ENCODE results near the gene TNFRSF1B.
A peak's percentile ranks its signal among the peaks of the same experiment; 100 is the strongest.

The TNFRSF1B gene

GRCh38 chr1:12166834-12167492, at the start of gene TNFRSF1B:
TNFRSF1B (plus strand) TSS chr1:12166991; CDS start chr1:12167092, 101 bp downstream.
- H3K9ac ChIP-seq (ENCODE audit: low read length) = no peak within 1 kb of the TSS
- no peaks in the 10 kb centered on the region for H3K36me3 ChIP-seq (ENCODE audit: control insufficient read depth, insufficient read depth, low read length)
- H3K9me3 ChIP-seq (ENCODE audit: control insufficient read depth, insufficient read depth, low read depth, low read length) = no peaks in the 10 kb centered on the region
- peaks cover 25% of the 10 kb centered on the region; the same call in 1 of the 2 replicates for H3K4me1 ChIP-seq (ENCODE audit: control insufficient read depth, insufficient read depth, low read length)
- H3K4me3 ChIP-seq (ENCODE audit: low read depth, low read length) = peak within 1 kb of the TSS; percentile 51
- no peak within 1 kb of the TSS for H3K27ac ChIP-seq (ENCODE audit: low read depth, low read length)
- peaks cover 35% of the 10 kb centered on the region for H3K27me3 ChIP-seq (ENCODE audit: control insufficient read depth, insufficient read depth, low read length)

GRCh38 chr1:12121212-12122003, 45.4 kb upstream of the TNFRSF1B start:
- no peak overlapping the region for H3K4me3 ChIP-seq (ENCODE audit: low read depth, low read length)
- no peaks in the 10 kb centered on the region for H3K27me3 ChIP-seq (ENCODE audit: control insufficient read depth, insufficient read depth, low read length)
- H3K27ac ChIP-seq (ENCODE audit: low read depth, low read length) = no peak overlapping the region
- H3K9me3 ChIP-seq (ENCODE audit: control insufficient read depth, insufficient read depth, low read depth, low read length) = no peaks in the 10 kb centered on the region
- no peak overlapping the region for H3K9ac ChIP-seq (ENCODE audit: low read length)
- H3K4me1 ChIP-seq (ENCODE audit: control insufficient read depth, insufficient read depth, low read length) = peaks cover 4% of the 10 kb centered on the region; the same call in 1 of the 2 replicates
- H3K36me3 ChIP-seq (ENCODE audit: control insufficient read depth, insufficient read depth, low read length) = peaks cover 44% of the 10 kb centered on the region

DNA sequence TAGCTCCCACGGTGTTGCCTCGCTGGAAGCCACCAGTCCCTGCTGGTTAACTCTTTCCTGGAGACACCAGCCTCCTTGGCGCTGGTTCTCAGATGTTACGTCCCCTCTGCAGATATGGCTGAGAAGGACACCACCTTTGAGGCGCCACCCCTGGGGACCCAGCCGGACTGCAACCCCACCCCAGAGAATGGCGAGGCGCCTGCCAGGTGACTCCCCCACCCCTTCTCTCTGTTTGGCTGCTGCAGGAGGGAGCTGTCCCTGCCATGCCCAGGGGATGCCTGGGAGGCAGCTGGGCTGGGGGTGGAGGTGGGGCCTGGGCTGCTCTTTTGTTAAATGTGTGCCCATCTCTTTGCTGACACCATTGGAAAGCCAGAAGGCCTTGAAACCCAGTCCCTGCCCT, 43.6 kb upstream of the TNFRSF1B start:
- no peaks in the 10 kb centered on the region for H3K27me3 ChIP-seq (ENCODE audit: control insufficient read depth, insufficient read depth, low read length)
- peaks cover 47% of the 10 kb centered on the region for H3K36me3 ChIP-seq (ENCODE audit: control insufficient read depth, insufficient read depth, low read length)
- H3K4me3 ChIP-seq (ENCODE audit: low read depth, low read length) = no peak overlapping the region
- H3K4me1 ChIP-seq (ENCODE audit: control insufficient read depth, insufficient read depth, low read length) = peaks cover 4% of the 10 kb centered on the region; the same call in 1 of the 2 replicates
- no peak overlapping the region for H3K27ac ChIP-seq (ENCODE audit: low read depth, low read length)
- H3K9me3 ChIP-seq (ENCODE audit: control insufficient read depth, insufficient read depth, low read depth, low read length) = no peaks in the 10 kb centered on the region
- no peak overlapping the region for H3K9ac ChIP-seq (ENCODE audit: low read length)

DNA sequence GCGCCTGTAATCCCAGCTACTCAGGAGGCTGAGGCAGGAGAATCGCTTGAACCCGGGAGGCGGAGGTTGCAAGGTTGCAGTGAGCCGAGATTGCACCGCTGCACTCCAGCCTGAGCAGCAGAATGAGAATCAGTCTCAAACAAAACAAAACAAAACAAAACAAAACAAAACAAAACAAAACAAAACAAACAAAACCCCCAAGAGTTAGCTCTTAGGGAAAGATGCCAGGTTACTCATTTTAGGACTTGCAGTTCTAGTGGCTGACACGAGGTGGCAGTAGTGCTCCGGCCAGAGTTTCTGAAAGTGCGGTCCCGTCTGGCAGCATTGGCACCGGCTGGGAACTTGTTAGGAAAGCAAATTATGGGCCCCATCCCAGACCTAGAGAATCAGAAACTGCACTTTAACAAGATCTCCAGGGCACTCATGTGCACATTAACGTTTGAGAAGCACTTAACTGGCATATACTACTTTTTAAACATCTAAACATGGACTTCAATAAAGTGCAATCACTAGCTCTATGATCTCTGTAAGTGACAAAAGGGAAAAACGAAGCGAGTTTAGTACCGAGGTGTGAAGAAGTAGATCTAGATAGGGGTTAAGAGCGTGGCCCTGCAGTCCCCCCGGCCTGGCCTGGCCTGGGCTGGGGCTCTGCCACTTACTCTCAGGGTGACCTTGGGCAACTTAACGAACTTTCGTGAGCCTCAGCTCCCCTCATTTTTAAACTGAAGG, 41.9 kb upstream of the TNFRSF1B start:
- peaks cover 4% of the 10 kb centered on the region; the same call in 1 of the 2 replicates for H3K4me1 ChIP-seq (ENCODE audit: control insufficient read depth, insufficient read depth, low read length)
- peaks cover 40% of the 10 kb centered on the region for H3K36me3 ChIP-seq (ENCODE audit: control insufficient read depth, insufficient read depth, low read length)
- no peak overlapping the region for H3K4me3 ChIP-seq (ENCODE audit: low read depth, low read length)
- no peaks in the 10 kb centered on the region for H3K27me3 ChIP-seq (ENCODE audit: control insufficient read depth, insufficient read depth, low read length)
- H3K9ac ChIP-seq (ENCODE audit: low read length) = no peak overlapping the region
- H3K27ac ChIP-seq (ENCODE audit: low read depth, low read length) = no peak overlapping the region
- H3K9me3 ChIP-seq (ENCODE audit: control insufficient read depth, insufficient read depth, low read depth, low read length) = no peaks in the 10 kb centered on the region

DNA sequence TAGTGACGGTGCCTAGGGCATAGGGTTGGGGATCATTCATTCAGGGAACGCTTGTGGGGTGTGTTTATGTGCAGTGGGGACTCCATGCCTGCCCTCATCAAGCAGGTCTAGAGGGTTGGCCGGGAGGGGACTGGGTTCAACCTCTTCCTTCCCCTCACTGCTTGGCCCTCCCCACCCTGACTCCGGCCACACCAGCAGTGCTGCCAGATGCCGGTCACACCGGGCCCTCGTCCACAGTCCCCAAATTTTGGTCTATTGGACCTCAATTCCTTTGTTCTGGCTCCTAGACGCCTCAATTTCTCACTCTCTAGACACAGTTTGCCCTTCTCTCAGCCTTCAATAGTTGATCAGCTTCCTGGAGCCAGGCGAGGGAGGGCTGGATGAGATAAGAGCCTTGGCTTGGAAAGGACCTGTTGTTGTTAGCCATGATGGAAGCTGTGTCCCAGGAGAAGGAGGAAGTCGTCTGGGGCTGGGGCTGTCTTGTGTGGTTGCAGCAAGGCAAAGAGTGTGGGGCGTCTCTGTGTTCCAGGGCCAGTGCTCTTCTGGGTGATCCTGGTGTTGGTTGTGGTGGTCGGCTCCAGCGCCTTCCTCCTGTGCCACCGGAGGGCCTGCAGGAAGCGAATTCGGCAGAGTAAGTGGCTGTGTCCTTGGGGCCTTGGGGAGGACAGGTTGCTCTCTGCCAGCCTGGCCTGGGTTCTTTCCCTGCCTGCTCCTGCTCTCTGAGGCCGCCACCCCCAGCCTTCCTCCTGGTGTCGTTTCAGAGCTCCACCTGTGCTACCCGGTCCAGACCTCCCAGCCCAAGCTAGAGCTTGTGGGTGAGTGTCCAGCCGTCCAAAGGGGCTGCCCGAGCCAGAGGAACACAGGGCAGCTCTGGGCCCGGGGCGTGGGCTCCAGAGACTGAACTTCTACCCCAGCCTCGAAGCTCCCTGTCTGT, 41.1 kb upstream of the TNFRSF1B start:
- Histone ChIP-seq H3K9ac (ENCODE audit: low read length) (no peak overlapping the region), H3K27ac (ENCODE audit: low read depth, low read length) (no peak overlapping the region), H3K36me3 (ENCODE audit: control insufficient read depth, insufficient read depth, low read length) (peaks cover 35% of the 10 kb centered on the region), H3K9me3 (ENCODE audit: control insufficient read depth, insufficient read depth, low read depth, low read length) (no peaks in the 10 kb centered on the region), H3K4me3 (ENCODE audit: low read depth, low read length) (no peak overlapping the region), H3K4me1 (ENCODE audit: control insufficient read depth, insufficient read depth, low read length) (peaks cover 4% of the 10 kb centered on the region; the same call in 1 of the 2 replicates), H3K27me3 (ENCODE audit: control insufficient read depth, insufficient read depth, low read length) (no peaks in the 10 kb centered on the region)

GRCh38 chr1:12126781-12127180, 40.0 kb upstream of the TNFRSF1B start:
- Histone ChIP-seq H3K36me3 (ENCODE audit: control insufficient read depth, insufficient read depth, low read length) (peaks cover 24% of the 10 kb centered on the region; the same call in 1 of the 2 replicates), H3K9ac (ENCODE audit: low read length) (no peak overlapping the region), H3K27me3 (ENCODE audit: control insufficient read depth, insufficient read depth, low read length) (no peaks in the 10 kb centered on the region), H3K9me3 (ENCODE audit: control insufficient read depth, insufficient read depth, low read depth, low read length) (no peaks in the 10 kb centered on the region), H3K4me3 (ENCODE audit: low read depth, low read length) (no peak overlapping the region), H3K4me1 (ENCODE audit: control insufficient read depth, insufficient read depth, low read length) (peaks cover 4% of the 10 kb centered on the region; the same call in 1 of the 2 replicates), H3K27ac (ENCODE audit: low read depth, low read length) (no peak overlapping the region)

GRCh38 chr1:12127206-12127810, 39.5 kb upstream of the TNFRSF1B start:
- H3K4me1 ChIP-seq (ENCODE audit: control insufficient read depth, insufficient read depth, low read length) = peaks cover 4% of the 10 kb centered on the region; the same call in 1 of the 2 replicates
- no peaks in the 10 kb centered on the region for H3K9me3 ChIP-seq (ENCODE audit: control insufficient read depth, insufficient read depth, low read depth, low read length)
- H3K27me3 ChIP-seq (ENCODE audit: control insufficient read depth, insufficient read depth, low read length) = no peaks in the 10 kb centered on the region
- H3K9ac ChIP-seq (ENCODE audit: low read length) = no peak overlapping the region
- peaks cover 25% of the 10 kb centered on the region; the same call in 1 of the 2 replicates for H3K36me3 ChIP-seq (ENCODE audit: control insufficient read depth, insufficient read depth, low read length)
- H3K27ac ChIP-seq (ENCODE audit: low read depth, low read length) = no peak overlapping the region
- no peak overlapping the region for H3K4me3 ChIP-seq (ENCODE audit: low read depth, low read length)

GRCh38 chr1:12128120-12128519, 38.7 kb upstream of the TNFRSF1B start:
- Histone ChIP-seq H3K4me3 (ENCODE audit: low read depth, low read length) (no peak overlapping the region), H3K27ac (ENCODE audit: low read depth, low read length) (no peak overlapping the region), H3K9ac (ENCODE audit: low read length) (no peak overlapping the region), H3K9me3 (ENCODE audit: control insufficient read depth, insufficient read depth, low read depth, low read length) (no peaks in the 10 kb centered on the region), H3K4me1 (ENCODE audit: control insufficient read depth, insufficient read depth, low read length) (peaks cover 4% of the 10 kb centered on the region; the same call in 1 of the 2 replicates), H3K36me3 (ENCODE audit: control insufficient read depth, insufficient read depth, low read length) (peaks cover 26% of the 10 kb centered on the region; the same call in 1 of the 2 replicates), H3K27me3 (ENCODE audit: control insufficient read depth, insufficient read depth, low read length) (no peaks in the 10 kb centered on the region)

DNA sequence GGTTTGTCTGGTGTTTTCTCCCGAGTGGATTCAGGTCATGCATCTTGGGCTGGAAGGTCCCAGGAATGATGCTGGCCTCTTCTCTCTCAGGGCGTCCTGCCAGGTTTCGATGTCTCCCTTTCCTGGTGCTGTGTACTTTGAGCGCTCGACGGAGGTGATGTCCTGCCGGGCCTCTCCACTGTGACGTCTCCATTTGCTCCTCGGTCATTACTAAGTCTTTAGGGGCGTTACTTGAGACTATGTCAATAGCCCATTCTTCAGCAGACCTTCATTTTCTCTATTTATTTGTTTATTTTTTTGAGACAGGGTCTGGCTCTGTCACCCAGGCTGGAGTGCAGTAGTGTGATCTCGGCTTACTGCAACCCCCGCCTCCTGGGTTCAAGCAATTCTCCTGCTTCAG, 37.2 kb upstream of the TNFRSF1B start:
- no peak overlapping the region for H3K4me3 ChIP-seq (ENCODE audit: low read depth, low read length)
- H3K36me3 ChIP-seq (ENCODE audit: control insufficient read depth, insufficient read depth, low read length) = peaks cover 26% of the 10 kb centered on the region; the same call in 1 of the 2 replicates
- H3K27ac ChIP-seq (ENCODE audit: low read depth, low read length) = no peak overlapping the region
- no peaks in the 10 kb centered on the region for H3K27me3 ChIP-seq (ENCODE audit: control insufficient read depth, insufficient read depth, low read length)
- H3K4me1 ChIP-seq (ENCODE audit: control insufficient read depth, insufficient read depth, low read length) = peaks cover 4% of the 10 kb centered on the region; the same call in 1 of the 2 replicates
- H3K9me3 ChIP-seq (ENCODE audit: control insufficient read depth, insufficient read depth, low read depth, low read length) = no peaks in the 10 kb centered on the region
- H3K9ac ChIP-seq (ENCODE audit: low read length) = no peak overlapping the region

All from HUES6 (cell line).